T-helper 1 cell treated with Interleukin-12 subunit alpha and Interleukin-12 subunit beta and Interleukin-4 antibody, amounts not matched to agents 30 μg/mL and 1 μg/mL, for 36 hours (primary cell): ENCODE results near the gene PRKG1.

Experiments used
- H3K27ac Mint-ChIP-seq: one replicate; pipeline ENCODE4 v1.8.0; 2021; ENCODE audit warnings: mild to moderate bottlenecking, mixed read lengths
- H3K27me3 Mint-ChIP-seq: one replicate; pipeline ENCODE4 v1.8.0; 2021; ENCODE audit warnings: low read depth, mixed read lengths
- H3K36me3 Mint-ChIP-seq: one replicate; pipeline ENCODE4 v1.8.0; 2021; ENCODE audit warnings: low read depth, mixed read lengths
- H3K4me1 Mint-ChIP-seq: one replicate; pipeline ENCODE4 v1.8.0; 2021; ENCODE audit warnings: low read depth, mixed read lengths
- H3K4me3 Mint-ChIP-seq: one replicate; pipeline ENCODE4 v1.8.0; 2021; ENCODE audit warnings: mild to moderate bottlenecking, moderate library complexity, mixed read lengths
- H3K9me3 Mint-ChIP-seq: one replicate; pipeline ENCODE4 v1.8.0; 2021; ENCODE audit warnings: mixed read lengths

Gene PRKG1

GRCh38 chr10:52284416-52285013 lies 1210.2 kb downstream of the PRKG1 start:
- Mint-ChIP-seq H3K27me3 (no peaks in the 10 kb centered on the region), H3K27ac (no peak overlapping the region), H3K9me3 (no peaks in the 10 kb centered on the region), H3K4me3 (no peak overlapping the region), H3K4me1 (no peaks in the 10 kb centered on the region), H3K36me3 (no peaks in the 10 kb centered on the region)

DNA sequence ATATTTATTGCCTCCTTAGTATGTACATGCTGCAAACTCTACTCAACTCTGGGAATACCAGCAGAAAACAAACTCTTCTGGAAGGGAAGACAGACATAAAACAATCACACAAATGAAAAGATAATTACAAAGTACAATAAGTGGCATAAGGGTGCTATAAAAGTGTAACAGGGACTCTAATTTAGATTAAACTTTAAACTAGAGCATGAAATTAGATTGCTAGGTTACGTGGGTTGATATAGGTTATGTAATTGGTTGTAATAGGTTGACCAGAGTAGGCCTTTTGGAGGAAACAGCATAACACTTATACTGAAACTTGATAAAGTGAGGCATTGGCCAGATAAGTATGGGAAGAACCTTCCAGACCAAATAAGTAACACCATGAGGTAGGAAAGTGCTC lies 1213.6 kb downstream of the PRKG1 start:
- no peak overlapping the region for H3K27ac Mint-ChIP-seq
- H3K4me1 Mint-ChIP-seq = no peaks in the 10 kb centered on the region
- no peaks in the 10 kb centered on the region for H3K36me3 Mint-ChIP-seq
- no peaks in the 10 kb centered on the region for H3K9me3 Mint-ChIP-seq
- no peaks in the 10 kb centered on the region for H3K27me3 Mint-ChIP-seq
- no peak overlapping the region for H3K4me3 Mint-ChIP-seq

DNA sequence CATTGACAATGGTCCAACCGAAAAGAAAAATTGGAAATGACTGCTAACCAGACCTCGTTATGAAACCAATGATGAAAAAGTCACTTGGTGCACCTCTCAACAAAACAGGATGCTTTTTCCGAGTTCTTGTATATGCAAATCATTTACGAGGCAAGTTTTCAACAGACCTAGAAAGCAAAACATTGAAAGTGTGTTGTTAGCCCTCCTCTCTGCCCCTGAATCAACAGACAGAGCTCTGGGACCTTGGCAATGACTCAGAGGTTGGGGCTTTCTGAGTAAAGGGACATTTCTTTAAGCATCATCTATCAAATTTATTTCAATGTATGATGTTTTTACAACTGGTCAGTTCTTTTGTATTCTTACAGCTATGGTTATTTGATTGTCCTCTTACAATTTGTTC lies 1223.5 kb downstream of the PRKG1 start:
- Mint-ChIP-seq H3K4me3 (no peak overlapping the region), H3K4me1 (no peaks in the 10 kb centered on the region), H3K9me3 (no peaks in the 10 kb centered on the region), H3K27ac (no peak overlapping the region), H3K27me3 (no peaks in the 10 kb centered on the region), H3K36me3 (no peaks in the 10 kb centered on the region)

DNA sequence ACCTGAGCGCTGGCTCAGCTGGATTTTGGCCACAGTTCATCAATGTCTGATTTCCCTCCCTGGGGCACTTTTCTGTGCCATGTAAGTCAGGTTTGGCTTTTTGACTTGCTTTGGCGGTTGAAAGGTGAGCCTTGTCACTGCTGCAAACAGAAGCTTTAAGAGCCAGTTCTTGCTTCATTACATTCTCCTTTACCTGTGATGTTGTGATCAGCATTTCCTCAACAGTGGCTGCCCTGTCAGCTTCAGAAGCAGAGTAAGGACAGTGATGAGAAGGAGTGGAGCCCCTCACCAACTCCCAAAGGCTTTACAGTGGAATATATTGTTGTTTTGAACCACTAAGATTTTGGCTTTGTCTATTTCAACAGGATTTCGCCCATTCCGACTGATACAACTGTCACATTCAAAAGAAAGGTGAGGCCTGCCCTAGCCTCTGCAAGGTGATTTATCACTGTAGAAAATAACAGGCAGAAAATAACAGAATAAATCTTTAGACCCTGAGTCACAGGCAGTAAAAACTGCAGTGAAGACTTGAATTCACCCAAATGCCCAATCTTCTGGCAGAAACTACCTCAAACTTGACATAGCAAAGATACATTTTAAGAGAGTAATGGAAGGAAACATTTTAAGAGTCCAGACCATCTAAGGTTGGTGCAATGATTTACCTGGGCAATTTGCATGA lies 1226.5 kb downstream of the PRKG1 start:
- Mint-ChIP-seq H3K9me3 (no peaks in the 10 kb centered on the region), H3K4me3 (no peak overlapping the region), H3K36me3 (no peaks in the 10 kb centered on the region), H3K27me3 (no peaks in the 10 kb centered on the region), H3K4me1 (no peaks in the 10 kb centered on the region), H3K27ac (no peak overlapping the region)

- Mint-ChIP-seq H3K27ac (no peak overlapping the region), H3K27me3 (peaks cover 45% of the 10 kb centered on the region), H3K9me3 (no peaks in the 10 kb centered on the region), H3K36me3 (no peaks in the 10 kb centered on the region), H3K4me1 (peaks cover 4% of the 10 kb centered on the region), H3K4me3 (no peak overlapping the region)
Observed at GRCh38 chr10:52308251-52309031, 1234.2 kb downstream of the PRKG1 start.

GRCh38 chr10:52312942-52313255 lies 1238.6 kb downstream of the PRKG1 start:
- Mint-ChIP-seq H3K4me1 (peaks cover 10% of the 10 kb centered on the region), H3K27ac (no peak overlapping the region), H3K27me3 (peaks cover 71% of the 10 kb centered on the region), H3K9me3 (no peaks in the 10 kb centered on the region), H3K36me3 (no peaks in the 10 kb centered on the region), H3K4me3 (no peak overlapping the region)

GRCh38 chr10:52313256-52313932 lies 1239.1 kb downstream of the PRKG1 start:
- Mint-ChIP-seq H3K36me3 (no peaks in the 10 kb centered on the region), H3K27ac (no peak overlapping the region), H3K9me3 (no peaks in the 10 kb centered on the region), H3K4me3 (no peak overlapping the region), H3K27me3 (peaks cover 66% of the 10 kb centered on the region), H3K4me1 (peaks cover 10% of the 10 kb centered on the region)

- Mint-ChIP-seq H3K4me3 (no peak within 1 kb of the TSS), H3K36me3 (no peaks in the 10 kb centered on the region), H3K9me3 (no peaks in the 10 kb centered on the region), H3K4me1 (peaks cover 9% of the 10 kb centered on the region), H3K27ac (no peak within 1 kb of the TSS), H3K27me3 (peaks cover 59% of the 10 kb centered on the region)
Observed at GRCh38 chr10:52313933-52314821, 1239.9 kb downstream of the PRKG1 start, which contains the start of gene DKK1. Gene DKK1 (plus strand): TSS chr10:52314281. CDS start chr10:52314435, 154 bp downstream.

DNA sequence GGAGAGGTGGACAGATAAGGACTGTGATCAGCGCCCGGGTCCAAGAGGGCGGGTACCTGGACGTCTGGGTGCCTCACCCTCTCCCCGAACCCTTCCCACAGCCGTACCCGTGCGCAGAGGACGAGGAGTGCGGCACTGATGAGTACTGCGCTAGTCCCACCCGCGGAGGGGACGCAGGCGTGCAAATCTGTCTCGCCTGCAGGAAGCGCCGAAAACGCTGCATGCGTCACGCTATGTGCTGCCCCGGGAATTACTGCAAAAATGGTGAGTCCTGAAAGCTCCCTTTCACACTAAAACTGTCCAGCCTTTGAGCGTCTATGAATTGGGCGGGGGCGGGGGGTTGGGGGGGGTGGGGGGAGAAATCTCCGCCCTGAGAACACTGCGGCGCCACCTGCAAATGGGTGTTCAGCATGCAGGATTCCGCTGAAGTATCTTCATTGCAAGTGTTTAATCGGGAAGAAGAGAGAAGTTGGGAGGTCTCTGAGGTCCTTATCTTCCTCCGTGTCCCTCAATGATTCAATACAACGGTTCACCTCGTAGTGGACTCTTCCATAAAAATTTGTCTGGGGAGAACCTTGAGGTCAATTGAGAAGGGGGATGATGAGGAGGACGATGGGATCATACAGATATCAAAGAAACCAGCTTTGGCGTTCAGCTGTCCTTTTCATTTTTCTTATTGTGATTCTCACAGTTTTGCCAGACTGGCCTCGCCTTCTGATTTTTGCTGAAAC lies 1240.7 kb downstream of the PRKG1 start:
- Mint-ChIP-seq H3K27me3 (peaks cover 54% of the 10 kb centered on the region), H3K4me3 (no peak overlapping the region), H3K27ac (no peak overlapping the region), H3K36me3 (no peaks in the 10 kb centered on the region), H3K9me3 (no peaks in the 10 kb centered on the region), H3K4me1 (peaks cover 9% of the 10 kb centered on the region)

DNA sequence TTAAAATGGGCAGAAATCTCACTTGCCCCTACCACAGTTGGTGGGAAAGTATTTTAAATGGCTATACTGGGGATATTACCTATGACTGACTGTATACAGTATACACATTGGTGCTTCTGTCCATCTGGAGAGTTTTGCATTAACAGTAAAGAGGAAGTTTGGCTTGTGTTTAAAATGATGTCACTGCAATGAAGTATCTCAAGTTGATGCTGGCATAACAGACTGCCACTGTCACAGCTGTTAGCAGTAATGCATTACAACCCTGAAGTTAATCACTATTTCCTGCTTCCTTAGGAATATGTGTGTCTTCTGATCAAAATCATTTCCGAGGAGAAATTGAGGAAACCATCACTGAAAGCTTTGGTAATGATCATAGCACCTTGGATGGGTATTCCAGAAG lies 1241.7 kb downstream of the PRKG1 start:
- Mint-ChIP-seq H3K27ac (no peak overlapping the region), H3K4me3 (no peak overlapping the region), H3K27me3 (peaks cover 54% of the 10 kb centered on the region), H3K36me3 (no peaks in the 10 kb centered on the region), H3K4me1 (peaks cover 9% of the 10 kb centered on the region), H3K9me3 (no peaks in the 10 kb centered on the region)

DNA sequence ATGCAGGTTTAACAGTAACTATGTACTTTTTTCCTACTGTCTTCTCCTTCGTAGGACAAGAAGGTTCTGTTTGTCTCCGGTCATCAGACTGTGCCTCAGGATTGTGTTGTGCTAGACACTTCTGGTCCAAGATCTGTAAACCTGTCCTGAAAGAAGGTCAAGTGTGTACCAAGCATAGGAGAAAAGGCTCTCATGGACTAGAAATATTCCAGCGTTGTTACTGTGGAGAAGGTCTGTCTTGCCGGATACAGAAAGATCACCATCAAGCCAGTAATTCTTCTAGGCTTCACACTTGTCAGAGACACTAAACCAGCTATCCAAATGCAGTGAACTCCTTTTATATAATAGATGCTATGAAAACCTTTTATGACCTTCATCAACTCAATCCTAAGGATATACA lies 1242.2 kb downstream of the PRKG1 start:
- peaks cover 9% of the 10 kb centered on the region for H3K4me1 Mint-ChIP-seq
- no peaks in the 10 kb centered on the region for H3K9me3 Mint-ChIP-seq
- no peaks in the 10 kb centered on the region for H3K36me3 Mint-ChIP-seq
- H3K27me3 Mint-ChIP-seq = peaks cover 49% of the 10 kb centered on the region
- H3K27ac Mint-ChIP-seq = no peak overlapping the region
- no peak overlapping the region for H3K4me3 Mint-ChIP-seq

DNA sequence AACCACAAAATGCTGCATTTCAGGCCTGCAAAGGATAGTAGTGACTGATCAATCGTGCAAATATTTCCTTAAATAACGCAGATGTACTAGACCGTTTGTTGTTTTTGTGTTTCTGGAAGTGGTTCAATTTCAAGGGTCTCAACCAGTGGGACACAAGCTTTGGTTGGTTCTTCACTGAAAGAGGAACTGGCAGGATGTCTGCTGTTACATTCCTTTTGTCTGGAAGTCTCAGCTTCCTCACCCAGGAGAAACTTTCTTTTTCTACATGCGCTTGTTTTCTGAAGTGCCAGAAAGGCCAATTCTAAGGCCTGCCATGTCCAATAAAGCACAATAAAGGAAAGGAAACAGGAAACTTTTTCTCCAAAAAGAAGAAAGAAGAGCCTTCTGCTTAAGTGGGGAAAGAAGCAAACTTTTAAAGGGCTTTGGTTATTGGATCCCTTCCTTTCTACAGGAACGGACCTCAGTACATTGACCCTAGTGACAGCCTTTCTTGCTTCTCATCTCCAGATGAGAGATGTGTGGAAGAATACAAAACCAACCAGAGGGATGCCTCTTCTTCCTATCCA lies 1243.9 kb downstream of the PRKG1 start:
- Mint-ChIP-seq H3K4me3 (no peak overlapping the region), H3K9me3 (no peaks in the 10 kb centered on the region), H3K36me3 (no peaks in the 10 kb centered on the region), H3K27me3 (peaks cover 33% of the 10 kb centered on the region), H3K27ac (no peak overlapping the region), H3K4me1 (peaks cover 8% of the 10 kb centered on the region)

- H3K36me3 Mint-ChIP-seq = no peaks in the 10 kb centered on the region
- peaks cover 4% of the 10 kb centered on the region for H3K4me1 Mint-ChIP-seq
- no peak overlapping the region for H3K27ac Mint-ChIP-seq
- H3K9me3 Mint-ChIP-seq = no peaks in the 10 kb centered on the region
- no peak overlapping the region for H3K4me3 Mint-ChIP-seq
- H3K27me3 Mint-ChIP-seq = peaks cover 27% of the 10 kb centered on the region
Observed at GRCh38 chr10:52318822-52319464, 1244.7 kb downstream of the PRKG1 start.
